Ishikawa (cell line): ENCODE data around the gene LRRC47.

Source experiments
- CEBPB ChIP-seq: IDR thresholded peaks from 2 replicates; pipeline ENCODE4 v1.6.1; 2012
- CREB1 ChIP-seq: IDR thresholded peaks from 2 replicates; pipeline ENCODE4 v1.6.1; 2012; ENCODE audit warnings: low read depth
- EGR1 ChIP-seq: IDR thresholded peaks from 2 replicates; pipeline ENCODE4 v1.6.1; 2012
- EP300 ChIP-seq: IDR thresholded peaks from 2 replicates; pipeline ENCODE4 v1.6.1; 2012; ENCODE audit warnings: borderline replicate concordance
- FOXM1 ChIP-seq: IDR thresholded peaks from 2 replicates; pipeline ENCODE4 v1.6.1; 2012; ENCODE audit warnings: low read depth, borderline replicate concordance
- MAX ChIP-seq: IDR thresholded peaks from 2 replicates; pipeline ENCODE4 v1.6.1; 2012
- RAD21 ChIP-seq: IDR thresholded peaks from 2 replicates; pipeline ENCODE4 v1.6.1; 2012; ENCODE audit warnings: low read depth
- REST ChIP-seq: IDR thresholded peaks from 2 replicates; pipeline ENCODE4 v1.6.1; 2012; ENCODE audit warnings: low read depth, mild to moderate bottlenecking
- TAF1 ChIP-seq: IDR thresholded peaks from 2 replicates; pipeline ENCODE4 v1.6.1; 2012; ENCODE audit warnings: low read depth, mild to moderate bottlenecking
- TCF12 ChIP-seq: IDR thresholded peaks from 2 replicates; pipeline ENCODE4 v1.6.1; 2012; ENCODE audit warnings: low read depth
- TEAD4 ChIP-seq: IDR thresholded peaks from 2 replicates; pipeline ENCODE4 v1.6.1; 2012
- USF1 ChIP-seq: IDR thresholded peaks from 2 replicates; pipeline ENCODE4 v1.6.1; 2012
- YY1 ChIP-seq: IDR thresholded peaks from 2 replicates; pipeline ENCODE4 v1.6.1; 2012; ENCODE audit warnings: low read depth

- TF ChIP-seq REST (no peak), CEBPB (no peak), TAF1 (no peak), USF1 (no peak), CREB1 (no peak), MAX (no peak), FOXM1 (no peak), EP300 (no peak), TCF12 (no peak), EGR1 (no peak), YY1 (no peak), TEAD4 (no peak), RAD21 (no peak)
These were observed 24.9 kb downstream of the LRRC47 start for GRCh38 chr1:3771108-3772026.
